ENCODE measurements around the gene XXYLT1.
A peak's percentile ranks its signal among the peaks of the same experiment; 100 is the strongest.
"Not testable (repeated sequence)": the region's sequence is repeated elsewhere in the genome, so short reads cannot be mapped to it uniquely, and the experiment has no call there.

XXYLT1 gene

GRCh38 chr3:195270817-195271409 lies at the start of gene XXYLT1:
Gene XXYLT1, minus strand, starts transcription at chr3:195271159. Its CDS starts 101 bp downstream, at chr3:195271058.
- DNase-seq: peak; percentile 96

- DNase-seq: no peak
These were observed 48.1 kb upstream of the XXYLT1 start for GRCh38 chr3:195319060-195319459.

- DNase-seq: no peak
These were observed 41.8 kb upstream of the XXYLT1 start for GRCh38 chr3:195312714-195313113.

DNA sequence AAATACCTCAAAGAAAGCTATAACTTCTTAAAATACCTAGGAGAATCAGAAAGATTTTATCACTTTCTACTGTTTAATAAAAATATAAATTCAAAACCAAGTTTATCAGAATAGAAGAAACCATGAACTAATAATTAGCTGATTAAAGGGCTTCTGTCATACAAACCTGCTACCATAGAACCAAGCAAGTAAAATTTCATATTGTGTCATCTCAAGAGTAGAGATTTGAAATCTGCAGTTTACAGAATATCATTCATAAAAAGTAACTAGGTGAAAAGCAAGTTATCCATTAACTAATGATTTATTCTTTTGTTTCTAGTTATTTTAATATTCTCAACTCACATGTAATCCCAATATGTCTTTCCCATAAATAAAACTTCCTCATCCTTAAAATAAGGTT lies 36.8 kb upstream of the XXYLT1 start:
- DNase-seq: no peak

GRCh38 chr3:195306369-195306768 lies 35.4 kb upstream of the XXYLT1 start:
- DNase-seq: no peak

DNA sequence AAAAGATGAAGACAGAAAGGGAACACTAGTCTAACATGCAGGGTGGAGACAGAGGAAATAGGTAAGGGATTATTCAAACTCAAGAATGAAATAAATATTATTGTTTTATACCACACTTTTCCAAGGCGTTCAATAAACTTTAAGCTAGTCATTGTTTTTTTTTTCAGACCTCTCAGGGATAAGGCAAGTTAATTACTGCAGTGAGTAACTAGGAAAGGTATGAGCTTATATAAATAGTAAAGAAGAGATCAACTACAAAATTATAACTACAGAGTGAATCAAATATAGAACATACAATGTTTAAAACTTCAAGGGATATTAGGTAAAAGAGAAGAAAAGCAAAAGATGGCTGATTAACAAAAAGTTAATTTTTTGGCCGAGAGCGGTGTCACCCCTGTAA lies 31.5 kb upstream of the XXYLT1 start:
- no peak for DNase-seq

GRCh38 chr3:195297446-195297845 lies 26.5 kb upstream of the XXYLT1 start:
- DNase-seq: no peak

DNA sequence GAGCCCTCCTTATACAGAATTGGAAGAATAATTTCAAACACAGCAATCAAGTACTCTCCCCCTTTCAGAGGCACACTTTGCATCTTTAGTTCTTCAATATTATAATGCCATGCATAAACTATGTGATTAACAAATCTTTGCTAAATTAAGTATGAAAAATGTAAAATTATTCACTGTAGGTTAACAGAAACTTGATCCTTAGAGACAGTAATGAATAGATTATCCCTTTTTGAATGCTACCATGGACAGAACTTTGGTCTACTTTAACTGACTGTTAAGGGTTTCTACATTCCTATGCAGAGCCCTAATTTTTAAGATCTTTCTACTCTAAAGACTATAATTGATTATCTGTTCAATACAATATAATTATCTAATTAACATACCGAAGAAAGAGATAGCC lies 25.7 kb upstream of the XXYLT1 start:
- no peak for DNase-seq

GRCh38 chr3:195291121-195291520 lies 20.2 kb upstream of the XXYLT1 start:
- DNase-seq: no peak

GRCh38 chr3:195290643-195291042 lies 19.7 kb upstream of the XXYLT1 start:
- not testable (repeated sequence) for DNase-seq

- DNase-seq: no peak
These were observed 15.3 kb upstream of the XXYLT1 start for GRCh38 chr3:195286115-195286872.

DNA sequence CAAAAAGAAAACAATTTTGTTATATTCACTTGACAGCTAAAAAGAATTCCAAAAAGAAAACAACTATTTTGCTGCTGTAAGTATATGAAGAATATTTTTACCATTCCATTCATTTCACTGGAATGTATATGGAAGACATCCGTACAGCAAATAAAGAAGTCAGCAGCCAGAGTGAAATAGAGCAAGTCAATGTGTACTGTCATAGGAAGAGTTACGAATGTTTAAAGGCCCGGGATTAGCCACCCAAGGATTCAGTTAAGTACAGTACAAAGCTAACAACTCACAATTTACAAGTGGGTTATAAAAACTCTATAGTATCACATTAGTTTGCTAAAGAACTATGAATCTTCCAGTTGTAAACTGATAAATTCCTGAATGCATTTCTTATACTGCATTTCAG lies 14.4 kb upstream of the XXYLT1 start:
- no peak for DNase-seq

DNA sequence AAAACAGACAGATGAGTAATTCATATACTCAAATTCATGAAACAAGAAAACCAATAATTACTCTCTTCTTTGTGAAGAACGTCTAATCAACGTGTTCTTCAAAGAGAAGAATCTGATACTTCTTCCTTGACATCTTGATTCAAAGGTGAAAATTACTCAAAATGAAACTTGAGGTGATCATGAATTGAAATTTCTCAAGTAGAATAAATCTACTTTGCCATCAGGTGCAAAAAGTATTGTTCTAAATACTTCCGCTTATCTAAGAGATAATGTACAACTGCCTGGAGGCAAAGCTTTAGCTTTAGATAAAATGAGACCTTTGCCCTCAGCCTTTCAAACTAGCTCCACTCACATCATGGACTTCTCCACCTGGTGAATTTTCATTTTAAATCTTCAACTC lies 13.9 kb upstream of the XXYLT1 start:
- DNase-seq: no peak

GRCh38 chr3:195282961-195283360 lies 12.0 kb upstream of the XXYLT1 start:
- DNase-seq: peak; percentile 60

GRCh38 chr3:195274259-195274966 lies 3.5 kb upstream of the XXYLT1 start:
- no peak for DNase-seq

DNA sequence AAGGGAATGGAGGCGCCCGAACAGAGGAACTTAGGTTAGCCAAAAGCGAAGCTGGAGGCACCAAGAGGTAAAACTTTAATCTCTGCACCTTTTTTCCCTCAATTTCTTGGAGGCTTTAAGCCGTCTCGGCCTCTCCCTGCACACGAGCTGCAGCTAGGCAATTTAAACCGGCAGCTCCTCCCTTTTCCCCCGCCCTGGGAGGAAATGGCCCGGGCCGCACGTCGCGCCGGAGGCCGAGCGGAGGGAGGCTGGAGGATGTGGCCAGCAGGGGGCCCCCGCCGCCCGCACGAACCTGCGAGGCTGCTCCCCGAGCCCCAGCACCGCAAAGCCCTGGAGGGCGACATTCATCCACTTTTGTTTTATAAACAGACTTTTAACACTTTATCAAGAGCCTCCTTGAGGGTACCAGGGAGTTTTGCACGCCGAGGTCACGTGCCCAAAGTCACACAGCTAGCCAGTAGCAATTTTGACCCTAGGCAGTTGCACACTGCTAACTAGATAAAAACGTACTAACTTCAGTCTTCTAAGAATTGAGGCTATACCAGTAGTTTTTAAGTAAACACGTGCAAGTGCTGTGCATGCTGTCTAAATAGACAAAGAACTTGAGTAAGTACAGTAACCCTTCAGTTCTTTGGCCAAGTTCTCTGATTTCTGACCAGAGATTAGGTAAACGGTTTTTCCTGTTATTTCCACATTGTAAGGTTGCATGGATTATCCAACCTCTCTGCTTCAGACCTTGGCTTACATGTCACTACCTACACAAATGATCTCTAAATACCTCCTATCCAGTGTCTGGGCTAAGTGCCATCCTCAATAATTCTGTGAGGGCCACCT lies 668 bp upstream of the XXYLT1 start:
- DNase-seq: peak; percentile 94

DNA sequence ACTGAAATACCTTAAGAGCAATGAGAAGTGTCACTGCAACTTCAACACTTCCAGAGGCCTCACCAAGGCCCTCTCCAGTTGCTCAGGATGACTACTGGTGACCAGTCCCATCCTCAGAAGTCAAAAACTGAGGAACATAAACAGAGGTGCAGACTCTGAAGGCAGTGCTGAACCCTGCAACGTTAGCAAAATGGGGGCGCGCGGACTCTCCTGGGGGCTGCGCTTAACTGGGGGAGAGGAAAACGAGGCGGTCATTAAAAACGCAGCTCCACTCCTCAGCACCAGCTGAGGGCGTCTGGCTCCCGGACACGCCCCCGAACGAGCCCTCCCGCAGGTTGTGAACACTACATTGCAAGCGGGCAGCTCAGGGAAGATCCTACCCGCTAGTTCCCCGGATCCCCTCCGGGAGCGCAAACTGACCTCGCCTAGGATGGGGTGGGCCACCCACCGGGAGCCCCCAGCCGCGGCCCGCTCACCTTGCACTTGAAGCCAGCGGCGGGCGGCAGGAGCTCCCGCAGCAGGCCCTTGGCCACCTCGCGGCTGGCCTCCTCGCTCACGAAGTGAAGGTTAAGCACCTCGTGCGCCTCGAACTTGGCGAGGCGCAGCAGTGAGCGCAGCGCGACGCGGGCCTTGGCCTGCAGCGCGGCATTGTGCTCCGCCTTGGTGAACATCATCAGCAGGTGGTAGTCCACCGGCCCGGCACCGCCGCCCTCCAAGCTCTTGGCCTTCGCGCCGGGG lies 711 bp downstream of the XXYLT1 start:
- peak; percentile 83 for DNase-seq

GRCh38 chr3:195269375-195270078 lies 1.4 kb downstream of the XXYLT1 start:
- DNase-seq: no peak

GRCh38 chr3:195268576-195269309 lies 2.2 kb downstream of the XXYLT1 start:
- DNase-seq: no peak

DNA sequence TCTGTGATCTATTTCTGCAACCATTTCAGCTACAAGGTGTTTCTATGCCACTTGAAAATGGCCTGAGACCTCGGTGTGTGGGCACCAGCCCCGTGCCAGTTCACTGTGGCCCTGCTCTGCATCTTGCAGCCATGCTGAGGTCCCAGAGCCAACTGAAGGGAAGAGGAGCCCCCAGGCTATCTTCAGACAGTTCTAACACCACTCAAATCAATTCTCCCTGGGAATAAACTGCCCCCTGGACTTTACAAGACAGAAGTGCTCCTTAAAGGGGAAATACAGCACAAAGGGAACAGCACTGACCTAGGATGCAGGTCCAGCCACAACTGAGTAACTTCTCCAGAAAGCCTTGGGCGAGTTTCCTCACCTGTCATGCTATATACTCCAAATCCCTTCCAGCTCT lies 3.9 kb downstream of the XXYLT1 start:
- no peak for DNase-seq

- DNase-seq: no peak
These were observed 4.5 kb downstream of the XXYLT1 start for GRCh38 chr3:195266428-195266827.

Measured in islet precursor cell (in vitro differentiated cells).